CD8-positive, alpha-beta memory T cell (primary cell): ENCODE results near the gene GJC1. TPM values are rescaled to one million over a fixed set of nuclear protein-coding genes. Genes with fewer than 3 reads are reported as not detected.

Source experiments
- CTCF ChIA-PET: fragments of 350-600 bp; sonication (Branson Sonifier 250); formaldehyde crosslinking; loops from one replicate; lab custom pipeline; 2021; ENCODE audit warnings: antibody characterized with exemption; lab: Charles Lee
- POLR2A ChIA-PET: fragments of 350-600 bp; sonication (Branson Sonifier 250); formaldehyde crosslinking; loops from one replicate; lab custom pipeline; 2021; ENCODE audit warnings: antibody characterized with exemption; lab: Charles Lee
- DNase-seq, 5 donors: peaks; one replicate each; pipeline versions ENCODE4 v3.0.0 to v3.0.0-alpha.2; 2020 to 2022; ENCODE audit warnings: mixed read lengths in 1 of 5
- H3K27ac ChIP-seq: one replicate; pipeline ENCODE4 v1.7.0; 2013; ENCODE audit warnings: low read depth, mild to moderate bottlenecking, low read length, moderate library complexity
- H3K27me3 ChIP-seq: 2 replicates; pipeline ENCODE4 v1.7.0; 2013; ENCODE audit warnings: low read length, mild to moderate bottlenecking; ENCODE audit not compliant: insufficient read depth, poor library complexity, severe bottlenecking
- H3K36me3 ChIP-seq: 2 replicates; pipeline ENCODE4 v1.7.0; 2013; ENCODE audit warnings: mild to moderate bottlenecking, low read length, moderate library complexity; ENCODE audit not compliant: insufficient read depth
- H3K4me1 ChIP-seq: 2 replicates; pipeline ENCODE4 v1.7.0; 2013; ENCODE audit warnings: mild to moderate bottlenecking, low read length, moderate library complexity; ENCODE audit not compliant: insufficient read depth
- H3K4me3 ChIP-seq: 2 replicates; pipeline ENCODE4 v1.7.0; 2013; ENCODE audit warnings: mild to moderate bottlenecking, low read length
- H3K9me3 ChIP-seq: 2 replicates; pipeline ENCODE4 v1.7.0; 2013; ENCODE audit warnings: mild to moderate bottlenecking, low read length
- H3K27ac Mint-ChIP-seq, 8 donors: one replicate each; pipeline ENCODE4 v1.8.0; 2020 to 2021; ENCODE audit warnings: mixed read lengths in 8 of 8, mild to moderate bottlenecking in 6 of 8, inconsistent platforms in 3 of 8, moderate library complexity in 3 of 8
- H3K27me3 Mint-ChIP-seq, 2 donors: one replicate each; pipeline ENCODE4 v1.8.0; 2020 to 2021; ENCODE audit warnings: mixed read lengths in 2 of 2, mild to moderate bottlenecking in 1 of 2, moderate library complexity in 1 of 2
- H3K36me3 Mint-ChIP-seq, 3 donors: one replicate each; pipeline ENCODE4 v1.8.0; 2020 to 2021; ENCODE audit warnings: mixed read lengths in 3 of 3, inconsistent platforms in 1 of 3, mild to moderate bottlenecking in 1 of 3
- H3K4me1 Mint-ChIP-seq, 3 donors: one replicate each; pipeline ENCODE4 v1.8.0; 2020 to 2021; ENCODE audit warnings: mixed read lengths in 3 of 3, inconsistent platforms in 1 of 3, mild to moderate bottlenecking in 1 of 3
- H3K4me3 Mint-ChIP-seq, 7 donors: one replicate each; pipeline ENCODE4 v1.8.0; 2020 to 2021; ENCODE audit warnings: mixed read lengths in 7 of 7, mild to moderate bottlenecking in 6 of 7, moderate library complexity in 4 of 7, inconsistent platforms in 2 of 7
- H3K9me3 Mint-ChIP-seq, 5 donors: one replicate each; pipeline ENCODE4 v1.8.0; 2020 to 2022; ENCODE audit warnings: mixed read lengths in 5 of 5, mild to moderate bottlenecking in 3 of 5, moderate library complexity in 2 of 5, inconsistent platforms in 1 of 5
- polyA plus RNA-seq: library from polyadenylated mRNA; unstranded; fragments of 300-500 nt; fragmentation: Illumina TruSeq; gene quantifications from one replicate; pipeline ENCODE4 v1.2.3, GENCODE V29; 2021
- total RNA-seq, 2 experiments: library from RNA; stranded (reverse); gene quantifications; one replicate each; pipeline ENCODE4 v1.2.3, GENCODE V29; 2021

The GJC1 gene
- total and polyA plus RNA-seq, 3 experiments from 2014 or later, result 9.4 to 10.2 TPM; not detected in 1

DNA sequence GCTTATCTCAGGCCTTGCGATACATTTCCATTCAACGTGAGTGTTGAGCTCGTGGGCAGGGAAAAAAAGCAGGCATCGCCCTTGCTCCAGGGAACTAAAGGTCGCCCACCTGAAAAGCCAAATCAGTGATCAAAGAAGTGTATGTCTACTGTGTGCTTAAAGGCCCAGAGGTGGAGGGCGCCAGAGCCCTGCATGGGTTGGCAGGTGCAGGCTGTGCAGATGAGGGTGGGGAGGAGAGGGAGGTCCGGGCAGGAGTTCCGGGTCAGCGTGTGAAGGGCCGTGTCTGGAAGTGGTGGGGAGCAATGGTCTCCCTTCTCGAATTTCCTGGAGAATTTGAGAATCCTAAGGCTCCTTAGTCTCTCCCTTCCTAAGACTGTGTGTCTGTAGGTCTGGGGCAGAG lies 64.1 kb downstream of the GJC1 start:
- DNase-seq, result no peak
- peaks cover 0 to 3% (median 0%) of the 10 kb centered on the region in 3 donors for H3K4me1 Mint-ChIP-seq
- no peak overlapping the region for H3K4me3 ChIP-seq
- no peaks in the 10 kb centered on the region for H3K4me1 ChIP-seq
- no peaks in the 10 kb centered on the region for H3K36me3 Mint-ChIP-seq
- no peak overlapping the region for H3K27ac ChIP-seq
- peaks cover 13 to 47% of the 10 kb centered on the region in 2 donors for H3K27me3 Mint-ChIP-seq
- H3K9me3 ChIP-seq, result no peaks in the 10 kb centered on the region
- no peak overlapping the region for H3K4me3 Mint-ChIP-seq
- no peaks in the 10 kb centered on the region for H3K36me3 ChIP-seq
- H3K9me3 Mint-ChIP-seq, result no peaks in the 10 kb centered on the region
- peak overlapping the region in 1 of 8 donors; percentile 43 for H3K27ac Mint-ChIP-seq
- H3K27me3 ChIP-seq, result no peaks in the 10 kb centered on the region
- ChIA-PET POLR2A (no interaction called here), CTCF (interaction anchor here (0.8 to 1.6 kb wide), 2 partner anchors 9 to 256 kb away, joined by 3 to 4 read pairs; no protein-coding TSS in a partner anchor)

DNA sequence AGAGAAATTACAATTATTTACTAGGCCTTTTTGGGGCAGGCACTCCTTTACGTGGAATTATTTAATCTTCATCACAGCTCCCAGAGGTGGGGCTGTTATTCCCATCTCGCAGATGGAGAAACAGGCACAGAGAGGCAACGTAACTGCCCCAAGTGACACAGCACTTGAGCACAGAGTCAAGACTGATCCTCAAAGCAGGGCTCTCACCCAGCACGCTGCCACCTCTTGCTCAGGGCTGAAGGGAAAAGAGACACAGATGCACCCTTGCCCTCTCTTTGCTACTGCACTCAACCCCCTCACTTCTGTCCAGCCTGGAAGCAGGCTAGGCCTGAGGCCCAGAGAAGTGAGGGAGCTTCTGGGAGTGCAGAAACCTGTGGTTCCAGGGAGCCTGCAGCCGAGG lies 66.9 kb downstream of the GJC1 start:
- H3K27me3 Mint-ChIP-seq, result peaks cover 18 to 49% of the 10 kb centered on the region in 2 donors
- H3K36me3 Mint-ChIP-seq, result no peaks in the 10 kb centered on the region
- ChIA-PET CTCF (interaction anchor here (1.0 to 1.9 kb wide), 5 partner anchors 12 to 101 kb away, joined by 3 to 6 read pairs (median 3); no protein-coding TSS in a partner anchor), POLR2A (interaction anchor here (1.6 kb wide), 1 partner anchor 12 kb away, joined by 4 read pairs; no protein-coding TSS in a partner anchor)
- Histone ChIP-seq H3K4me3 (no peak overlapping the region), H3K27me3 (peaks cover 11% of the 10 kb centered on the region), H3K27ac (no peak overlapping the region), H3K9me3 (no peaks in the 10 kb centered on the region), H3K4me1 (peaks cover 4% of the 10 kb centered on the region), H3K36me3 (no peaks in the 10 kb centered on the region)
- H3K4me3 Mint-ChIP-seq, result no peak overlapping the region
- peaks cover 0 to 2% (median under 1%) of the 10 kb centered on the region in 3 donors for H3K4me1 Mint-ChIP-seq
- no peak for DNase-seq
- H3K9me3 Mint-ChIP-seq, result no peaks in the 10 kb centered on the region
- H3K27ac Mint-ChIP-seq, result no peak overlapping the region

DNA sequence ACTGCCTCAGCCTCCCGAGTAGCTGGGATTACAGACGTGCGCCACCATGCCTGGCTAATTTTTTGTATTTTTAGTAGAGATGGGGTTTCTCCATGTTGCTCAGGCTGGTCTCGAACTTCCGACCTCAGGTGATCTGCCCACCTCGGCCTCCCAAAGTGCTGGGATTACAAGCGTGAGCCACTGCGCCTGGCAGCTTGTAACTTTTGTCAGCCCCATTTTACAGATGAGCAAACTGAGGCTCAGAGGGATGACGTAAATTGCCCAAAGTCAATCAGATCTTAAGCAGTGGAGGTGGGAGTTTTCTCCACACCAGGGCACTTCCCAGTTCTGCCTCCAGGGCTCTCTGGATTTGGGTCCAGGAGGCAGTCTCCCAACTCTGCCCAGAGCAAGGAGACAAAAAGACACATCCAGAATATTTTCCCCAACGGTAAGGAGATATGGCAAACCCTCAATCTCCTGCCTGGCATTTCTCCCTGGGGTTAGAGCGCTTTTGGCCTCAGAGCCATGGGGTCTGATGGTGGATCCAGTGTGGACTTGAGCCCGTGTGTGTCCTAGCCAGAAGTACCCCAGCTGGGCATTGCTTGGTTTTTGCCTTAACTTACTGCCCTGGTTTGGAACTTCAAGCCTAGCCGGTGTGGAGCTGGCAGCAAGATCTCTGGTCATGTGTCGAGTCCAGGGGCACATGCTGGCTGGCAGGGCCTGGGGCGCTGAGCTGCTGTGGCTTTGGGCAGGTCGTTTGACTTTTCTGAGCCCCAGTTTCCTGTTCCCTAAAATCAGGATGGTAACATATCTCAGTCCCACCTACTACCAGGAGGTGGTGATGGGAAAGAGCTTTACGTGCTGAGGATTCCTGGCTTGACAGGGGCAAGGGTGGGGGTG lies 67.9 kb downstream of the GJC1 start:
- no peak overlapping the region for H3K4me3 Mint-ChIP-seq
- H3K27me3 Mint-ChIP-seq, result peaks cover 26 to 52% of the 10 kb centered on the region in 2 donors
- no peaks in the 10 kb centered on the region for H3K9me3 ChIP-seq

DNA sequence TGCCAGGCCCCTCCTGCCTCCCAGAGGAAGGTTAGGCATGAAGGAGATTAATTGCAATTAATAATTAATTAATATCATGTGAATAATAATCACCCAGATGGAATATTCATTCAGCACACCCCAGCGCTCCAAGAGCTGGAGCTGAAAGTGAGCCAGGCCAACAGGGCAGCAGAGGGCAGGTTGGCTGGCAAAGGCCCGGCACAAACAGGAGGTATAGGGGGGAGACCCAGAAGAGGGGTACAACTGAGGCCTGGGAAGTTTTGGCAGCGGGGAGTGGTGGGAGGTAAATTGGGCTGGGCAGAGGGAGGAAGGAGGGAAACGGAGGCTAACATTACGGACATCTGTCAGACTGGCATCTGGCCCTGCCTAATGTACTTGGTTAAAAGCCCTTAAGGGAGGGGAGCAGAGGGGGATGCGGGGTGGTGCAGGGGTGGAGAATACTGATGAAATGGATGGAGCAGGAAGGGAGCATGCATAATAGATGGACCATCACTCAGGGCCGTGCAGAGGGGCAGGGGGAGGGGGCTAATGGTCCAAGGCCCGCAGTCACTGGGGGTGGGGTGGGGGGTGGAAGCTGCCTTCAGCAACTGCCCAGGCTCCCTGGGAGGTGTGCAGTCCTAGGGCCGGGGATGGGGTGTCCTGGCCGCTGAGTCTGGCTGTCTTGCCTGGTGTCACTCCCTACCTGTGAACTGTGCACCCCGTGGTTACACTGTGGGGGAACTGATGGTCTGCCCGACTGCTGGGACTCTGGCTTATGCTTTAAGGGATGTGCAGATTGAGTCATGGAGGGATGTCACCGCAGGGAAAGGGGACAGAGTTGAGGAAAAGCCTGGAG lies 69.4 kb downstream of the GJC1 start:
- H3K27me3 Mint-ChIP-seq, result peaks cover 32 to 47% of the 10 kb centered on the region in 2 donors
- ChIA-PET POLR2A (no interaction called here), CTCF (no interaction called here)
- DNase-seq, result no peak
- H3K9me3 ChIP-seq, result no peaks in the 10 kb centered on the region
- no peaks in the 10 kb centered on the region for H3K36me3 ChIP-seq
- no peak overlapping the region for H3K27ac ChIP-seq
- peaks cover 0 to 4% (median 2%) of the 10 kb centered on the region in 3 donors for H3K4me1 Mint-ChIP-seq
- no peaks in the 10 kb centered on the region for H3K9me3 Mint-ChIP-seq
- H3K4me3 Mint-ChIP-seq, result peak overlapping the region in 5 of 7 donors; percentile 19 to 66 (median 48)
- H3K4me3 ChIP-seq, result no peak overlapping the region
- peaks cover 4% of the 10 kb centered on the region for H3K4me1 ChIP-seq
- H3K27ac Mint-ChIP-seq, result peak overlapping the region in 1 of 8 donors; percentile 17
- H3K27me3 ChIP-seq, result peaks cover 16% of the 10 kb centered on the region
- H3K36me3 Mint-ChIP-seq, result no peaks in the 10 kb centered on the region

More for the DNA sequence above, 67.9 kb downstream of the GJC1 start:
- H3K36me3 Mint-ChIP-seq, result no peaks in the 10 kb centered on the region
- CTCF ChIA-PET, result interaction anchor here (1.5 to 1.9 kb wide), 2 partner anchors 13 to 102 kb away, joined by 3 to 6 read pairs; no protein-coding TSS in a partner anchor
- H3K4me1 ChIP-seq, result peaks cover 4% of the 10 kb centered on the region
- peak overlapping the region in 1 of 8 donors; percentile 47 for H3K27ac Mint-ChIP-seq
- no peaks in the 10 kb centered on the region for H3K9me3 Mint-ChIP-seq
- peaks cover 0 to 4% (median 2%) of the 10 kb centered on the region in 3 donors for H3K4me1 Mint-ChIP-seq
- no peak for DNase-seq
- POLR2A ChIA-PET, result interaction anchor here (0.6 kb wide), 1 partner anchor 262 kb away, joined by 5 read pairs; no protein-coding TSS in a partner anchor
- peaks cover 16% of the 10 kb centered on the region for H3K27me3 ChIP-seq
- H3K27ac ChIP-seq, result no peak overlapping the region
- H3K4me3 ChIP-seq, result no peak overlapping the region
- no peaks in the 10 kb centered on the region for H3K36me3 ChIP-seq

DNA sequence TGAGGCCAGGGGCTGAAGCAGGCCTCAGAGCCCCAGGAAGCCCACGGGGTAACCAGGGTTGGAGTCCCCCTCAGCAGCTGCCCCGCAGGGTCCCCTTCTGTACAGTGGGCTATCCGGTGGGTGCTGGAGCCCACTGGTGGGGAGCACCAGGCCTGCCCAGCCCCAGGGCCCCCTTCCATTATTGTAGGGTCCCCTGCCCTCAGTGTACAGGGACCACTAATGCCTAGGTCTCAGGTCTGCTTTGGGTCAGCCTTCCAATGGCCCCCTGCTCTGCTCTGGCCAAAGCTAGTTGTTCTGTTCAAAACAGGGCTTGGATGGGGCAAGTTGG lies 70.2 kb downstream of the GJC1 start:
- H3K4me1 ChIP-seq, result peaks cover 4% of the 10 kb centered on the region
- no peaks in the 10 kb centered on the region for H3K36me3 ChIP-seq
- H3K36me3 Mint-ChIP-seq, result no peaks in the 10 kb centered on the region
- no peak overlapping the region for H3K27ac ChIP-seq
- peaks cover 30 to 42% of the 10 kb centered on the region in 2 donors for H3K27me3 Mint-ChIP-seq
- CTCF ChIA-PET, result no interaction called here
- H3K4me1 Mint-ChIP-seq, result peaks cover 0 to 4% (median 2%) of the 10 kb centered on the region in 3 donors
- no peaks in the 10 kb centered on the region for H3K9me3 ChIP-seq
- peak overlapping the region in 3 of 7 donors; percentile 12 to 44 (median 25) for H3K4me3 Mint-ChIP-seq
- no peaks in the 10 kb centered on the region for H3K9me3 Mint-ChIP-seq
- no peak overlapping the region for H3K4me3 ChIP-seq
- POLR2A ChIA-PET, result no interaction called here
- H3K27me3 ChIP-seq, result peaks cover 16% of the 10 kb centered on the region
- DNase-seq, result no peak
- no peak overlapping the region for H3K27ac Mint-ChIP-seq

DNA sequence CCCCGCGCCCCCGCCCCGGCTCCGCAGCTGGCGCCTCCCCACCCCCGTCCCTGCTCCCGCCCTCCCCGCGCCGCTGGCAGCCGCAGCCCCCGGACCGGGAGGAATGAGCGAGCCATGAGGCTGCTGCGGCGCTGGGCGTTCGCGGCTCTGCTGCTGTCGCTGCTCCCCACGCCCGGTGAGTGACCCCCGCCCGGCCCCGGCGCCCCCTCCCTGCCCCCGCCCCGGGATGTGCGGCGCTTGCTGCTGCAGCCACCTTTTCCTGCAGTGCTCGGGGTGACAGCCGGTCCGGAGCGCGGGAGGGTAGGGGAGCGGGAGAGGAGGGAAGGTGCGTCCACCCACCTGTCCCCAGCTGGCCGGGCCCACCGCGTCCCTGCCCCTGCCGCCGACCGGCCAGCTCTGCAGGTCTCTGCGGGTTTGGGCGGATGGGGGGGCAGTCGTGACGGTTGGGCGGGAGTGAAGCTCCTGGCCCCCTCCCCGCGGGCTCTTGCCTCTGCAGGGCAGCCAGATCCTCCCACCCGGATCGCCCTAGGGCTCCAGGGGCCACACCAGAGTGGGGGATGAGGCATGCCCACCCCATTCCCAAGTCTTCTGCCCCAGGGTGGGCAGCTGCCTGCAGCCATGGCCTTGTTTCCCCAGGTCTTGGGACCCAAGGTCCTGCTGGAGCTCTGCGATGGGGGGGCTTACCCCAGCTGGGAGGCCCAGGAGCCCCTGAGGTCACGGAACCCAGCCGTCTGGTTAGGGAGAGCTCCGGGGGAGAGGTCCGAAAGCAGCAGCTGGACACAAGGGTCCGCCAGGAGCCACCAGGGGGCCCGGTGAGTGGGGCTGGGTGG lies 70.8 kb downstream of the GJC1 start:
- H3K27ac Mint-ChIP-seq, result no peak overlapping the region
- H3K9me3 ChIP-seq, result no peaks in the 10 kb centered on the region
- ChIA-PET POLR2A (no interaction called here), CTCF (no interaction called here)
- H3K36me3 Mint-ChIP-seq, result no peaks in the 10 kb centered on the region
- peak overlapping the region in 2 of 7 donors; percentile 49 to 72 for H3K4me3 Mint-ChIP-seq
- peaks cover 0 to 4% (median 2%) of the 10 kb centered on the region in 3 donors for H3K4me1 Mint-ChIP-seq
- H3K4me3 ChIP-seq, result no peak overlapping the region
- no peak for DNase-seq
- H3K27ac ChIP-seq, result no peak overlapping the region
- H3K36me3 ChIP-seq, result no peaks in the 10 kb centered on the region
- H3K27me3 Mint-ChIP-seq, result peaks cover 27 to 42% of the 10 kb centered on the region in 2 donors
- no peaks in the 10 kb centered on the region for H3K9me3 Mint-ChIP-seq
- peaks cover 16% of the 10 kb centered on the region for H3K27me3 ChIP-seq
- peaks cover 4% of the 10 kb centered on the region for H3K4me1 ChIP-seq

DNA sequence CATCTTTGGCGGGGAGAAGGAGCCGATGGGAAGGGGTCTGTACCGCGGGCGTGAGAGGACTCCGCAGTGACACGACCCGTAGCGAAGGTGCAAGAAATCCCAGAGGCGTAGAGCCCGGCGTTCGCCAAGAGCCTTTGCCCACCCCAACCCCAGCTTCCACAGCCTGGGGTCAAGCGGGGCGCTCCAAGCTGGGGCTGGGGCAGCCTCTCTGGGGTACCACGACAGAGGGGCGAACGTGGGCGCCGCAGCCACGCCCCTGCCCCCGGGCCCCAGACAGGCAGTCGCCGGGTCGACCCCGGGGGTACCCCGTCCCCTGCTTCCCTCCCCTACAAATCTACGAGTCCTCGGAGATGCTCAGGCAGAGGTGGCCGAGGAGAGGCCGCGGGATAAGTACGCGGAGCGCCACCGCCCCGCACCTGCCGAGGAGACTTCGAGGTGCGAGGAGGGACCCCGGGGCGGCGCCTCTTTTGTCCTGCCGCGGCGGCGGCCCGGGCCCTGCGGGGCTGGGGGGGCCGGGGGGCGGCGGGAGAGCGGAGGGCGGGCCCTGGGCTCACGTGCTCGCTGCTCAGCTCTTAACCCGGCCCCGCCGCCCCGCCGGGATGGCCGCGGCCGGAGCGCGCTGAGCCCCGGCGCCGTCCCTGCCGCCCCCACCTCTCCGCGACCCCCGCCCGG lies 71.5 kb downstream of the GJC1 start, which contains the start of gene ADAM11:
Gene ADAM11 (plus strand): TSS at position 575 of the 672 bp plus-strand sequence. CDS start 212 bp downstream, outside the sequence.
- Histone ChIP-seq H3K4me1 (peaks cover 4% of the 10 kb centered on the region), H3K9me3 (no peaks in the 10 kb centered on the region), H3K27me3 (peaks cover 16% of the 10 kb centered on the region), H3K4me3 (no peak within 1 kb of the TSS), H3K36me3 (no peaks in the 10 kb centered on the region), H3K27ac (no peak within 1 kb of the TSS)
- peak within 1 kb of the TSS in 1 of 8 donors; percentile 93 for H3K27ac Mint-ChIP-seq
- H3K27me3 Mint-ChIP-seq, result peaks cover 31 to 43% of the 10 kb centered on the region in 2 donors
- no peak for DNase-seq
- H3K36me3 Mint-ChIP-seq, result no peaks in the 10 kb centered on the region
- H3K4me1 Mint-ChIP-seq, result peaks cover 0 to 4% (median 2%) of the 10 kb centered on the region in 3 donors
- CTCF ChIA-PET, result no interaction called here
- no peaks in the 10 kb centered on the region for H3K9me3 Mint-ChIP-seq
- POLR2A ChIA-PET, result no interaction called here
- peak within 1 kb of the TSS; percentile 52 to 87 (median 70) for H3K4me3 Mint-ChIP-seq
